ENCODE data around the gene USP6NL.

USP6NL gene

DNA sequence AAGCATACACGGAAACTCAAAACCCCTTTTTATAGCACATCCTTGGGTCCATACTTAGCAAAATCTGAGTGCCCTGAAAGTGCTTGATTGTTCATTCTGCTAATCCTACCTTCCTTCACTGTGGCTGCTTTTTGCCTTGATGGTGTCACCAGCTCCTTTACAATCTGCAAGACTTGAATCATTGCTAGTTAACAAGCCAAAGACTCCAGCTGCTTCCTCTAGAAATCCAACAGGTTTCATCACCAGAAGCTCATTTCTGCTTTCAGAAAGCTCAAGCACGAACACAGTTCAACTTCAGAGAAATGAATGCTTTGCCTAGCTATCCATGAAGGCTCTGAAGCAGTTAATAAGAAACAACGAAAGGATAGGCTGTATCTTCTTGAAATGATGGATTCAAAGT is 38.0 kb downstream of the USP6NL start:
- POLR2A ChIA-PET: interaction anchor here (0.5 kb wide), 1 partner anchor 78 kb away, joined by 3 read pairs; no protein-coding TSS in a partner anchor
- WGBS (ENCODE audit: insufficient coverage): 25% methylated on average over 1 of the region's 3 CpGs
- H3K36me3 ChIP-seq (ENCODE audit: control insufficient read depth in 4 of 4, insufficient read depth in 4 of 4, low read length in 3 of 4): peaks cover 0 to 2% (median 0%) of the 10 kb centered on the region in 4 experiments
- no peaks in the 10 kb centered on the region for H3K27me3 ChIP-seq (replicated peaks in 2 of 5; ENCODE audit: control insufficient read depth in 4 of 5, insufficient read depth in 5 of 5, low read length in 4 of 5)
- peak overlapping the region in 6 of 7 experiments; percentile 7 to 63 (median 48) for H3K4me3 ChIP-seq (ENCODE audit: control insufficient read depth in 1 of 7, extremely low read depth in 1 of 7, insufficient read depth in 4 of 7, low read depth in 2 of 7, low read length in 6 of 7)
- H3K9me3 ChIP-seq (ENCODE audit: control extremely low read depth in 1 of 5, control insufficient read depth in 4 of 5, insufficient read depth in 2 of 5, low read depth in 1 of 5, low read length in 4 of 5): peaks cover 0 to 3% (median 0%) of the 10 kb centered on the region in 5 experiments
- CTCF ChIA-PET: interaction anchor here (1.0 to 2.6 kb wide), 7 partner anchors 15 to 185 kb away, joined by 3 to 7 read pairs (median 4); partner anchors contain the start of gene USP6NL
- peak; percentile 40 to 95 (median 90) for DNase-seq
- H3K4me1 ChIP-seq (ENCODE audit: control extremely low read depth in 1 of 4, control insufficient read depth in 4 of 4, insufficient read depth in 4 of 4, low read length in 3 of 4): peaks cover 13 to 30% (median 22%) of the 10 kb centered on the region in 4 experiments
- peak overlapping the region; percentile 46 to 71 for H3K27ac ChIP-seq (ENCODE audit: insufficient read depth in 1 of 2, low read depth in 1 of 2, low read length in 2 of 2, poor library complexity in 1 of 2, severe bottlenecking in 2 of 2)

- H3K36me3 ChIP-seq (ENCODE audit: control insufficient read depth in 4 of 4, insufficient read depth in 4 of 4, low read length in 3 of 4): no peaks in the 10 kb centered on the region
- 93% methylated on average over 3 of the region's 5 CpGs for WGBS (ENCODE audit: insufficient coverage)
- no peaks in the 10 kb centered on the region for H3K27me3 ChIP-seq (replicated peaks in 2 of 5; ENCODE audit: control insufficient read depth in 4 of 5, insufficient read depth in 5 of 5, low read length in 4 of 5)
- DNase-seq: no peak
- peaks cover 13 to 31% (median 23%) of the 10 kb centered on the region in 4 experiments for H3K4me1 ChIP-seq (ENCODE audit: control extremely low read depth in 1 of 4, control insufficient read depth in 4 of 4, insufficient read depth in 4 of 4, low read length in 3 of 4)
- POLR2A ChIA-PET: no interaction called here
- CTCF ChIA-PET: interaction anchor here (0.9 to 3.2 kb wide), 4 partner anchors 9 to 39 kb away, joined by 3 to 13 read pairs (median 8); no protein-coding TSS in a partner anchor
- H3K27ac ChIP-seq (ENCODE audit: insufficient read depth in 1 of 2, low read depth in 1 of 2, low read length in 2 of 2, poor library complexity in 1 of 2, severe bottlenecking in 2 of 2): no peak overlapping the region
- no peaks in the 10 kb centered on the region for H3K9me3 ChIP-seq (ENCODE audit: control extremely low read depth in 1 of 5, control insufficient read depth in 4 of 5, insufficient read depth in 2 of 5, low read depth in 1 of 5, low read length in 4 of 5)
- no peak overlapping the region for H3K4me3 ChIP-seq (ENCODE audit: control insufficient read depth in 1 of 7, extremely low read depth in 1 of 7, insufficient read depth in 4 of 7, low read depth in 2 of 7, low read length in 6 of 7)
These were observed 40.7 kb downstream of the USP6NL start for GRCh38 chr10:11570751-11571150.

DNA sequence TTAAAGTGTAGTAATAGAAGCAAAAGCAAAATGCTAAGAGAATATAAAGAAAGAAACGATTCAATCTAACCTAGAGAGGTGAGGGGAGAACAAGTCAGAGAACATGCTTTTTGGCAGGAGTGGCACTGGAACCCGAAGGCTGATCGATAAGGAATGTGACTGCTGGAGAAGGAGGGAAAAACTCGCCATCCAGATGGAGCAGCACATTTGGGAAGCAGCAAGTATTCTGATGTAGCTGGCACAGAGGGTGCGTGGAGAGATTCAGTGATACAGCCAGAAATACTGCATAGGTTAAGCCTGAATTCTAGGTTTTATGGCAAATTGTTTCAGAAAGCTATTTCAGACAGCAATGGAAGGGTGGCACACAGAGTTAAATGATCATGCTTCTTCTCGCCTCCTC is 42.0 kb downstream of the USP6NL start:
- no peak overlapping the region for H3K4me3 ChIP-seq (ENCODE audit: control insufficient read depth in 1 of 7, extremely low read depth in 1 of 7, insufficient read depth in 4 of 7, low read depth in 2 of 7, low read length in 6 of 7)
- no peaks in the 10 kb centered on the region for H3K36me3 ChIP-seq (ENCODE audit: control insufficient read depth in 4 of 4, insufficient read depth in 4 of 4, low read length in 3 of 4)
- 100% methylated on average over 6 of the region's 6 CpGs for WGBS (ENCODE audit: insufficient coverage)
- POLR2A ChIA-PET: interaction anchor here (0.6 kb wide), 1 partner anchor 49 kb away, joined by 4 read pairs; no protein-coding TSS in a partner anchor
- H3K9me3 ChIP-seq (ENCODE audit: control extremely low read depth in 1 of 5, control insufficient read depth in 4 of 5, insufficient read depth in 2 of 5, low read depth in 1 of 5, low read length in 4 of 5): no peaks in the 10 kb centered on the region
- DNase-seq: no peak
- no peaks in the 10 kb centered on the region for H3K27me3 ChIP-seq (replicated peaks in 2 of 5; ENCODE audit: control insufficient read depth in 4 of 5, insufficient read depth in 5 of 5, low read length in 4 of 5)
- CTCF ChIA-PET: interaction anchor here (1.9 to 3.2 kb wide), 3 partner anchors 10 to 40 kb away, joined by 4 to 13 read pairs (median 11); no protein-coding TSS in a partner anchor
- H3K27ac ChIP-seq (ENCODE audit: insufficient read depth in 1 of 2, low read depth in 1 of 2, low read length in 2 of 2, poor library complexity in 1 of 2, severe bottlenecking in 2 of 2): no peak overlapping the region
- H3K4me1 ChIP-seq (ENCODE audit: control extremely low read depth in 1 of 4, control insufficient read depth in 4 of 4, insufficient read depth in 4 of 4, low read length in 3 of 4): peaks cover 12 to 27% (median 19%) of the 10 kb centered on the region in 4 experiments

DNA sequence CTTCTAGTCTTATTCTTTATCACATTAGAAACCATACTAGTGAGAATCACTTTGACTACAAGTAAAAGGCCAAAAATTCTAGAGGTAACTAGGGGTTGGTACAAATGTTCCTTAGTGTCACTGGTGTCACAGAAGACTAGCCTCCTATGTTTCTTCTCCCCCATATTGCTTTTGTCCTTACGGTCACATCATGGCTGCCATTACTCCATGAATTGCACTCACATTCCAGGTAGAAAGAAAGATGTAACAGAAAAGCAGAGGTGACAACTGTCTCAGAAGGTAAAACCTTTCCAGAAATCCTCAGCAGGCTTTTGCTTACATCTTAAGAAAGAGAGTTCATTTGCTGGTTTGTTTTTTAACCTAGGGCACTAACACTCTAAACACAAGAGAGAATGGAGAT is 42.9 kb downstream of the USP6NL start:
- H3K27ac ChIP-seq (ENCODE audit: insufficient read depth in 1 of 2, low read depth in 1 of 2, low read length in 2 of 2, poor library complexity in 1 of 2, severe bottlenecking in 2 of 2): no peak overlapping the region
- H3K27me3 ChIP-seq (replicated peaks in 2 of 5; ENCODE audit: control insufficient read depth in 4 of 5, insufficient read depth in 5 of 5, low read length in 4 of 5): no peaks in the 10 kb centered on the region
- no peak for DNase-seq
- CTCF ChIA-PET: interaction anchor here (1.9 to 2.3 kb wide), 2 partner anchors 9 to 11 kb away, joined by 4 to 13 read pairs; no protein-coding TSS in a partner anchor
- H3K9me3 ChIP-seq (ENCODE audit: control extremely low read depth in 1 of 5, control insufficient read depth in 4 of 5, insufficient read depth in 2 of 5, low read depth in 1 of 5, low read length in 4 of 5): no peaks in the 10 kb centered on the region
- POLR2A ChIA-PET: no interaction called here
- no CpG with 5 or more reads among the region's 1 CpG for WGBS (ENCODE audit: insufficient coverage)
- peaks cover 4 to 18% (median 11%) of the 10 kb centered on the region in 4 experiments for H3K4me1 ChIP-seq (ENCODE audit: control extremely low read depth in 1 of 4, control insufficient read depth in 4 of 4, insufficient read depth in 4 of 4, low read length in 3 of 4)
- no peak overlapping the region for H3K4me3 ChIP-seq (ENCODE audit: control insufficient read depth in 1 of 7, extremely low read depth in 1 of 7, insufficient read depth in 4 of 7, low read depth in 2 of 7, low read length in 6 of 7)
- peaks cover 0 to 5% (median 0%) of the 10 kb centered on the region in 4 experiments for H3K36me3 ChIP-seq (ENCODE audit: control insufficient read depth in 4 of 4, insufficient read depth in 4 of 4, low read length in 3 of 4)

GRCh38 chr10:11564741-11565140 is 46.7 kb downstream of the USP6NL start:
- ChIA-PET POLR2A (no interaction called here), CTCF (interaction anchor here (0.7 kb wide), 2 partner anchors 10 to 16 kb away, joined by 3 to 4 read pairs; no protein-coding TSS in a partner anchor)
- H3K4me1 ChIP-seq (ENCODE audit: control extremely low read depth in 1 of 4, control insufficient read depth in 4 of 4, insufficient read depth in 4 of 4, low read length in 3 of 4): peaks cover 6 to 18% (median 16%) of the 10 kb centered on the region in 4 experiments
- no peaks in the 10 kb centered on the region for H3K27me3 ChIP-seq (replicated peaks in 2 of 5; ENCODE audit: control insufficient read depth in 4 of 5, insufficient read depth in 5 of 5, low read length in 4 of 5)
- DNase-seq: no peak
- no peak overlapping the region for H3K4me3 ChIP-seq (ENCODE audit: control insufficient read depth in 1 of 7, extremely low read depth in 1 of 7, insufficient read depth in 4 of 7, low read depth in 2 of 7, low read length in 6 of 7)
- no peak overlapping the region for H3K27ac ChIP-seq (ENCODE audit: insufficient read depth in 1 of 2, low read depth in 1 of 2, low read length in 2 of 2, poor library complexity in 1 of 2, severe bottlenecking in 2 of 2)
- no peaks in the 10 kb centered on the region for H3K9me3 ChIP-seq (ENCODE audit: control extremely low read depth in 1 of 5, control insufficient read depth in 4 of 5, insufficient read depth in 2 of 5, low read depth in 1 of 5, low read length in 4 of 5)
- peaks cover 0 to 6% (median 2%) of the 10 kb centered on the region in 4 experiments for H3K36me3 ChIP-seq (ENCODE audit: control insufficient read depth in 4 of 4, insufficient read depth in 4 of 4, low read length in 3 of 4)
- WGBS (ENCODE audit: insufficient coverage): 100% methylated on average over 1 of the region's 3 CpGs

DNA sequence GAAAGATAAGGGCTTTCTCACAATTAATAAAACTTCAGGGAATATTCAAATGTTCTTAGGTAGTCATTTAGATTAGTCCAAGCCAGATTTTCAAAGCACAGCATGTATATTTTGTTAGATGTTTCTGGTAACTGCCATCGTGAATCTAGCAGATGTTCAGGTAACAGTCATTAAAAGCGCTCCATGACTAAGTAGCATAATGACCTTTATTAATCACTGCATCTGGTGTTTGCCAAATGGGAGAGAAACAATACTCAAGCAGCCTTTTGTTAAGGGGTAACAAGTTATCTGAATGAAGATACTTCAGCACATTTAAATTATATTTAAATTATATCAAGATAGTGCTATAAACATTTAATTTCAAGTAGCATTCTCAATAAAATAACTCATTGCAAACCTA is 47.5 kb downstream of the USP6NL start:
- Histone ChIP-seq H3K36me3 (ENCODE audit: control insufficient read depth in 4 of 4, insufficient read depth in 4 of 4, low read length in 3 of 4) (peaks cover 0 to 6% (median 2%) of the 10 kb centered on the region in 4 experiments), H3K4me1 (ENCODE audit: control extremely low read depth in 1 of 4, control insufficient read depth in 4 of 4, insufficient read depth in 4 of 4, low read length in 3 of 4) (peaks cover 6 to 24% (median 19%) of the 10 kb centered on the region in 4 experiments), H3K27ac (ENCODE audit: insufficient read depth in 1 of 2, low read depth in 1 of 2, low read length in 2 of 2, poor library complexity in 1 of 2, severe bottlenecking in 2 of 2) (no peak overlapping the region), H3K9me3 (ENCODE audit: control extremely low read depth in 1 of 5, control insufficient read depth in 4 of 5, insufficient read depth in 2 of 5, low read depth in 1 of 5, low read length in 4 of 5) (no peaks in the 10 kb centered on the region), H3K27me3 (replicated peaks in 2 of 5; ENCODE audit: control insufficient read depth in 4 of 5, insufficient read depth in 5 of 5, low read length in 4 of 5) (no peaks in the 10 kb centered on the region), H3K4me3 (ENCODE audit: control insufficient read depth in 1 of 7, extremely low read depth in 1 of 7, insufficient read depth in 4 of 7, low read depth in 2 of 7, low read length in 6 of 7) (no peak overlapping the region)
- CTCF ChIA-PET: no interaction called here
- DNase-seq: no peak
- POLR2A ChIA-PET: no interaction called here
- WGBS (ENCODE audit: insufficient coverage): 89% methylated on average over 2 of the region's 2 CpGs

DNA sequence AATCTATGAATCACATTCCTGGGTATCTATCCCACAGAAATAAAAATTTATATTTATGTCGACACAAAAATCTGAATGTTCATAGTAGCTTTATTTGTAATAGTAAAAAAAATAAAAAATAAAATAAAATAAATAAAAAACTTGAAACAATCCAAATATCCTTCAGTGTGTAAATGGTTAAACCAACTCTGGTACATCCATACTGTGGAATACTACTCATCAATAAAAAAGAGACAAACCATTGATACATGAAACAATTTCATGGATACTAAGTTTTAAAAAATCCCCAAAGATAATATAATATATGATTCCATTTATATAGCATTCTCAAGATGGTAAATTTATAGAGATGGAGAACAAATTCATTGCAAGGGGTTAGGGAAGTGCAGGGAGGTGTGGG is 48.6 kb downstream of the USP6NL start:
- Histone ChIP-seq H3K4me1 (ENCODE audit: control extremely low read depth in 1 of 4, control insufficient read depth in 4 of 4, insufficient read depth in 4 of 4, low read length in 3 of 4) (peaks cover 6 to 23% (median 19%) of the 10 kb centered on the region in 4 experiments), H3K27ac (ENCODE audit: insufficient read depth in 1 of 2, low read depth in 1 of 2, low read length in 2 of 2, poor library complexity in 1 of 2, severe bottlenecking in 2 of 2) (no peak overlapping the region), H3K27me3 (replicated peaks in 2 of 5; ENCODE audit: control insufficient read depth in 4 of 5, insufficient read depth in 5 of 5, low read length in 4 of 5) (no peaks in the 10 kb centered on the region), H3K9me3 (ENCODE audit: control extremely low read depth in 1 of 5, control insufficient read depth in 4 of 5, insufficient read depth in 2 of 5, low read depth in 1 of 5, low read length in 4 of 5) (no peaks in the 10 kb centered on the region), H3K4me3 (ENCODE audit: control insufficient read depth in 1 of 7, extremely low read depth in 1 of 7, insufficient read depth in 4 of 7, low read depth in 2 of 7, low read length in 6 of 7) (no peak overlapping the region), H3K36me3 (ENCODE audit: control insufficient read depth in 4 of 4, insufficient read depth in 4 of 4, low read length in 3 of 4) (peaks cover 0 to 6% (median 2%) of the 10 kb centered on the region in 4 experiments)
- WGBS (ENCODE audit: insufficient coverage): no CpG with 5 or more reads among the region's 1 CpG
- DNase-seq: no peak
- CTCF ChIA-PET: interaction anchor here (1.4 to 1.6 kb wide), 2 partner anchors 10 to 45 kb away, joined by 4 to 5 read pairs; no protein-coding TSS in a partner anchor
- POLR2A ChIA-PET: no interaction called here
